SK-MEL-5 (cell line): ENCODE measurements around the gene ZNF546. TPM values are rescaled to one million over a fixed set of nuclear protein-coding genes. Genes with fewer than 3 reads are reported as not detected.
"Not testable (repeated sequence)": the region's sequence is repeated elsewhere in the genome, so short reads cannot be mapped to it uniquely, and the experiment has no call there.

Experiments used
- DNase-seq: peaks from one replicate; pipeline ENCODE4 v3.0.0-alpha.2; 2016; ENCODE audit warnings: low read depth, low spot score
- in situ Hi-C: cut with HindIII; loops from 2 replicates; pipeline ENCODE4 v1.10.0; 2016; ENCODE audit warnings: low sequenced_read_pairs, high pct_unique_total_duplicates, low pct_unique_long_range_greater_than_20kb
- total RNA-seq: library from RNA; depleted of rRNA; stranded (reverse); fragments of >200 nt; shearing (Covaris generic); gene quantifications from 2 replicates; pipeline ENCODE4 v1.2.3, GENCODE V29; 2014; rRNA removed

ZNF546 gene
- total RNA-seq, 1 experiment from 2014 or later, result 6.4 TPM

DNA sequence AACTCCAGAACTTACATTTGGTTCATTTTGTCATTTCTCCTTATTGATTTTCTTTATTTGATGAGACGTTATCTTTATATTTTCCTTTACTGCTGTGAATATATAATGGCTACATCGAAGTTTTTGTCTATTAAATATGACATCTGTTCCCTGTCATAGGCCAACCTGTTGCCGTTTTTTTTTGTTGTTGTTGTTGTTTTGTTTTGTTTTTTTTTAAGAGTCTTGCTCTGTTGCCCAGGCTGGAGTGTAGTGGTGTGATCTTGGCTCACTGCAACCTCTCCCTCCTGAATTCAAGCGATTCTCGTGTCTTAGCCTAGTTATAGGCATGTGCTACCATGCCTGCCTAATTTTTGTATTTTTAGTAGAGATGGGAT, 29.7 kb downstream of the ZNF546 start:
- in situ Hi-C loops, result no loop called here
- DNase-seq, result no peak

DNA sequence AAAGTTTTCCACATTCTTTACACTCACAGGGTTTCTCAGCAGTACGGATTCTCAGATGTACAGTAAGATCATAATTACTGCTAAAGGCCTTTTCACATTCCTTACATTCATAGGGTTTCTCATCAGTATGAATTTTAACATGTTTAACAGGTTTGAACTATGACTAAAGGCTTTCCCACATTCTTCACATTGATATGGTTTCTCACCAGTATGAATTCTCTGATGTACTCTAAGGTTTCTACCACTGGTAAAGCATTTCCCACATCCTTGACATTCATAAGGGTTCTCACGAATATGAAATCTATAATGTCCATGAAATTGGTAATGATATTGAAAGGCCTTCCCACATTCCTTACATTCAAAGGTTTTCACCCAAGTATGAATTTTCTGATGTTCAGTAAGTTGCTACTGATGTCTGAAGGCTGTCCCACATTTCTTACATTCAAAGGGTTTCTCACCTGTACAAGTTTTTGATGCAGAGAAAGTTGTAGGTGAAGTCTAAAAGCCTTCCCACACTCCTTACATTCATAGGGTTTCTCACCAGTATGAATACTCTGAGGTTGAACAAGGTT, 37.2 kb downstream of the ZNF546 start:
- in situ Hi-C loops, result no loop called here
- DNase-seq, result no peak

- no peak for DNase-seq
- in situ Hi-C loops, result no loop called here
These were observed 39.1 kb downstream of the ZNF546 start for GRCh38 chr19:40035996-40036395.

DNA sequence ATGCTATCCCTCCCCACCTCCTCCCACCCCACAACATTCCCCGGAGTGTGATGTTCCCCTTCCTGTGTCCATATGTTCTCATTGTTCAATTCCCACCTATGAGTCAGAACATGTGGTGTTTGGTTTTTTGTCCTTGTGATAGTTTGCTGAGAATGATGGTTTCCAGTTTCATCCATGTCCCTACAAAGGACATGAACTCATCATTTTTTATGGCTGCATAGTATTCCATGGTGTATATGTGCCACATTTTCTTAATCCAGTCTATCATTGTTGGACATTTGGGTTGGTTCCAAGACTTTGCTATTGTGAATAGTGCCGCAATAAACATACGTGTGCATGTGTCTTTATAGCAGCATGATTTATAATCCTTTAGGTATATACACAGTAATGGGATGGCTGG, 41.2 kb downstream of the ZNF546 start:
- in situ Hi-C loops, DNase-seq: not testable (repeated sequence)

DNA sequence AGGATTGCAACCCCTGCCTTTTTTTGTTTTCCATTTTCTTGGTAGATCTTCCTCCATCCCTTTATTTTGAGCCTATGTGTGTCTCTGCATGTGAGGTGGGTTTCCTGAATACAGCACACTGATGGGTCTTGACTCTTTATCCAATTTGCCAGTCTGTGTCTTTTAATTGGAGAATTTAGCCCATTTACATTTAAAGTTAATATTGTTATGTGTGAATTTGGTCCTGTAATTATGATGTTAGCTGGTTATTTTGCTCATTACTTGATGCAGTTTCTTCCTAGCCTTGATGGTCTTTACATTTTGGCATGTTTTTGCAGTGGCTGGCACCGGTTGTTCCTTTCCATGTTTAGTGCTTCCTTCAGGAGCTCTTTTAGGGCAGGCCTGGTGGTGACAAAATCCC, 44.9 kb downstream of the ZNF546 start:
- in situ Hi-C loops, DNase-seq: not testable (repeated sequence)

GRCh38 chr19:40053491-40053890, 56.6 kb downstream of the ZNF546 start:
- no peak for DNase-seq
- in situ Hi-C loops, result no loop called here

GRCh38 chr19:40054632-40055031, 57.8 kb downstream of the ZNF546 start:
- DNase-seq, result no peak
- in situ Hi-C loops, result no loop called here

DNA sequence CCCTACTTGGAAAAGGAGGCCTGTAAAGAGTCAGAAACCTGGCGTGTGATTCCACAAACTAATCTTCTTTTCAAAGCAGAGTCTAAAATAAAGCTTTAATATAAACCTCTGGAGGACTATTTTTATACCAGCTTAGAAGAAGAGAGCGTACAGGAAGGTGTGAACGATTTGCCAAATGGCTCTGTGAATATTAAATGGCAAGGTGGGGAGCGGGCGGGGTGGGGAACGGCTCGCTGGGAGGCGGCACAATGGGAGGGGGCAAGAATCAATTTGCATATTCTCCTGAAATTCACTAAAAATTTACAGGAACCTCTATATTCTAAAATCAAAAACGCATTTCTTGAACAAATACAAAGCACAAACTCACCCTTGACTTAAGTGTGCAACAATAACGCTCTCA, 58.2 kb downstream of the ZNF546 start:
- in situ Hi-C loops, result no loop called here
- no peak for DNase-seq

GRCh38 chr19:40055832-40056504, 59.1 kb downstream of the ZNF546 start, which contains the start of gene ZNF780B:
ZNF780B (minus strand) TSS chr19:40056231; CDS start chr19:40050332, 5,899 bp downstream.
- in situ Hi-C loops, result no loop called here
- peak; percentile 61 for DNase-seq

- in situ Hi-C loops, result no loop called here
- DNase-seq, result no peak
These were observed 59.6 kb downstream of the ZNF546 start for GRCh38 chr19:40056505-40056904.

- no peak for DNase-seq
- in situ Hi-C loops, result no loop called here
These were observed 60.3 kb downstream of the ZNF546 start for GRCh38 chr19:40057166-40057565.

DNA sequence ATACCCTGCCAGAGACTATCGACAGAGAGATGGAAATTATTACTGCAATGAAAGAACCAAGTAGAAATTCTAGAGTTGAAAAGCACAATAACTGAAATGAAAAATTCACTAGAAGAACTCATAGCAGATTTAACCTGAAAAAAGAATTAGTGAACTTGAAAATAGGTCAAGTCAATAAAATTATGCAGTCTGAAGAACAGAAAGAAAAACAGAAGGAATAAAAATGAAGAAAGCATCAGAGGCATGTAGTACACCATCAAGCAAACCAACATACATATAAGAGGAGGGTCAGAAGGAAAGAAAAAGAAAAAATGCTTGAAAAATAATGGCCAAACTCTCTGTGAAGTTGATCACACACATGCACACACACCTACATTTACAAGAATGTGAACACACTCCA, 62.8 kb downstream of the ZNF546 start:
- no peak for DNase-seq
- in situ Hi-C loops, result no loop called here

GRCh38 chr19:40070058-40070457, 73.2 kb downstream of the ZNF546 start:
- no peak for DNase-seq
- in situ Hi-C loops, result no loop called here

Other genes with a start within 250 kb of the ZNF546 start
- gene LEUTX, start 218.2 kb upstream of the ZNF546 start, total RNA-seq, result not detected in 2 replicates
- 7.6 and 9.0 TPM in 2 replicates for gene DYRK1B, start 162.9 kb upstream of the ZNF546 start, total RNA-seq
- gene FBL, start 150.7 kb upstream of the ZNF546 start, total RNA-seq, result 188 and 191 TPM in 2 replicates
- 0.08 TPM in 2 replicates for gene FCGBP, start 62.4 kb upstream of the ZNF546 start, total RNA-seq
- gene PSMC4, start 25.9 kb upstream of the ZNF546 start, total RNA-seq, result 162 and 174 TPM in 2 replicates
- 5.2 and 5.9 TPM in 2 replicates for gene ZNF780B, start 59.2 kb downstream of the ZNF546 start, total RNA-seq
- 16.9 and 19.0 TPM in 2 replicates for gene ZNF780A, start 93.9 kb downstream of the ZNF546 start, total RNA-seq
- 12.0 and 14.1 TPM in 2 replicates for gene MAP3K10, start 194.4 kb downstream of the ZNF546 start, total RNA-seq
- not detected in 2 replicates for gene TTC9B, start 221.3 kb downstream of the ZNF546 start, total RNA-seq
- 0.08 TPM in 1 of 2 replicates, not detected in the other for gene CCNP, start 229.6 kb downstream of the ZNF546 start, total RNA-seq